ENCODE results near the gene KLF12.

GRCh38 chr13:74173822-74174221, 39.6 kb upstream of the KLF12 start:
- TF ChIP-seq POLR2A (IDR thresholded peaks at IDR 0.05): no peak
- TF ChIP-seq CTCF (IDR thresholded peaks at IDR 0.05): no peak

All from tibial nerve (tissue), 3 donors.